ENCODE results near the gene SETD2.

The SETD2 gene

DNA sequence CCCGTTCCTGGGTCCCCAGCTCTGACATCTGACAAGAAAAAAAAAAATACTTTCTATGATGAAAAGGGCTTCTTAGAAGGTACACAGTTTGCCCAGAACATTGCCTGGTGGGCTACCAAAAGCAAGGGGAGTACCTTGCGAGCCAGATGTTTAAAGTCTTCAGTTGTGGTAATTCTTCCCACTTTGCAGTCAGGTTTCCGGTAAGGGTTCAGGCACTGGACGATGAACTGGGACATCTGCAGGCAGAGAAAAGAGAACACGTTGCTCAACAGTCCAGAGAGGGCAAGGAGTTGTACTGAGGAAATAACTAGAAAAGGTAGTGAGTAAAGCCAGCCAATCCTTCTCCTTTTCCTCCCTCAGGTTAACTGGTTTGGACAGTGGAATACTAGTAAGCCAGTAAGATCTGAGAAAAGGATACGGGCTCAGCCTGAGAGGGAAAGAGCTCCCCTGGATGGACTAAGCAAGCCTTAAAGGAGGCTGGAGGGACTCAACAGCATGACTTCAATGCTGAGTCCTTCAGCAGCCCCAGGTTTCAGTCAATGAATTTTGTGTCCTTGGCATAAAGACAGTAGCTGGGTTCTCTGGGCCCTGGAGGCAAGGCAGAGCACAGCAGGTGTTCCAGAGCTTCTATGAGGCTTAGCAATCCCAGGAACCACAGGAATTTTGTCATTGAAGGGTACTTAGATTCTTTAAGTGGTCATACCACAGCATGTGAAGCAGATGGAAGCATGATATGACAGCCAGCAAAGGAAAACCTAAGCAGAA, 146.2 kb downstream of the SETD2 start:
- H3K4me2 ChIP-seq (ENCODE audit: low read length) = no peak overlapping the region
- no peak overlapping the region for H3K23ac ChIP-seq (ENCODE audit: low read length)
- no peaks in the 10 kb centered on the region for H3K79me1 ChIP-seq (ENCODE audit: low read length)

DNA sequence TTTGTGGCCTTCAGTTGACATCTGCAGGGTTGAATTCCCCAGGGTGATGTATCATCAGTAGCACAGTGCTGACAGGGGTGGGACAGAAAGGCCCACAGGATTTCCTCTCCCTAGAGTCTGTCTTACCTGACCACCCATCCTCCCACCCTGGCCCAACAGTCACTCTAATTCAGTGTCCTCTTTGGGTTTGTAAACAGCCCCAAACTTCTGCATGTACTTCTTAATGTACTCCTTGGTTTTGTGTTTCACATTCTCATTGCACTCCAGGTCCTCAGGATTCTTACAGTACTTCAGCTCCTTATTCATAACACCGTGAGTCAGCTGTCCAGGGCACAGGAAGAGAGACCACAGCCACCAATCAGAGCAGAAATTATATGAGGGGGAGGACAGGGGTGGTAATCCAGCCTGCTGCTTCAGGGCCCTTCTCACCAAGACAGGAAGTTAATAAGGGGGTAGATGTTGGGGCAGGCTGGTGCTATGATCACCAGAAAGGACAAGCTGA, 146.9 kb downstream of the SETD2 start:
- Histone ChIP-seq H2AFZ (ENCODE audit: insufficient read depth, low read length, poor library complexity) (no peak overlapping the region), H3K79me2 (ENCODE audit: control insufficient read depth, insufficient read depth, low read length, poor library complexity) (no peaks in the 10 kb centered on the region), H3K9me3 (ENCODE audit: insufficient read depth, low read depth, low read length) (no peaks in the 10 kb centered on the region), H3K36me3 (ENCODE audit: control insufficient read depth in 1 of 2, insufficient read depth in 2 of 2, low read length in 2 of 2) (peaks cover 16 to 38% of the 10 kb centered on the region in 2 experiments), H3K14ac (ENCODE audit: low read length) (no peak overlapping the region), H2AK5ac (ENCODE audit: low read length) (no peak overlapping the region), H3K4ac (ENCODE audit: low read depth, low read length) (no peak overlapping the region), H3K23ac (ENCODE audit: low read length) (no peak overlapping the region), H3K4me3 (ENCODE audit: low read depth, low read length) (no peak overlapping the region), H3K9ac (ENCODE audit: low read length) (no peak overlapping the region), H2BK120ac (ENCODE audit: insufficient read depth, low read length, poor library complexity) (no peak overlapping the region), H2BK5ac (ENCODE audit: low read depth, low read length, poor library complexity) (no peak overlapping the region), H3K27ac (ENCODE audit: low read depth, low read length) (no peak overlapping the region), H4K12ac (ENCODE audit: low read depth, low read length) (no peak overlapping the region), H4K8ac (ENCODE audit: low read depth, low read length) (no peak overlapping the region), H3K79me1 (ENCODE audit: low read length) (no peaks in the 10 kb centered on the region), H3K27me3 (ENCODE audit: insufficient read depth, low read length) (no peaks in the 10 kb centered on the region), H2BK12ac (ENCODE audit: low read length) (no peak overlapping the region), H4K91ac (ENCODE audit: low read depth, low read length) (no peak overlapping the region), H3K18ac (ENCODE audit: low read length) (no peak overlapping the region), H3K4me2 (ENCODE audit: low read length) (no peak overlapping the region), H3K4me1 (ENCODE audit: control insufficient read depth in 1 of 2, insufficient read depth in 2 of 2, low read length in 2 of 2) (no peaks in the 10 kb centered on the region)
- DNase-seq = no peak
- no CpG with 5 or more reads among the region's 1 CpG for WGBS (ENCODE audit: extremely low coverage, insufficient coverage, insufficient read length)

More for the DNA sequence above, 146.2 kb downstream of the SETD2 start:
- no peak overlapping the region for H3K4me3 ChIP-seq (ENCODE audit: low read depth, low read length)
- H3K4ac ChIP-seq (ENCODE audit: low read depth, low read length) = no peak overlapping the region
- no peak overlapping the region for H2BK120ac ChIP-seq (ENCODE audit: insufficient read depth, low read length, poor library complexity)
- H3K36me3 ChIP-seq (ENCODE audit: control insufficient read depth in 1 of 2, insufficient read depth in 2 of 2, low read length in 2 of 2) = peaks cover 16 to 38% of the 10 kb centered on the region in 2 experiments
- H3K27me3 ChIP-seq (ENCODE audit: insufficient read depth, low read length) = no peaks in the 10 kb centered on the region
- H2BK12ac ChIP-seq (ENCODE audit: low read length) = no peak overlapping the region
- no peak overlapping the region for H3K14ac ChIP-seq (ENCODE audit: low read length)
- H2AK5ac ChIP-seq (ENCODE audit: low read length) = no peak overlapping the region
- H3K27ac ChIP-seq (ENCODE audit: low read depth, low read length) = no peak overlapping the region
- peak; percentile 19 to 68 for DNase-seq
- H3K18ac ChIP-seq (ENCODE audit: low read length) = no peak overlapping the region
- WGBS (ENCODE audit: extremely low coverage, insufficient coverage, insufficient read length) = no CpG with 5 or more reads among the region's 6 CpGs
- no peaks in the 10 kb centered on the region for H3K9me3 ChIP-seq (ENCODE audit: insufficient read depth, low read depth, low read length)
- no peaks in the 10 kb centered on the region for H3K79me2 ChIP-seq (ENCODE audit: control insufficient read depth, insufficient read depth, low read length, poor library complexity)
- no peaks in the 10 kb centered on the region for H3K4me1 ChIP-seq (ENCODE audit: control insufficient read depth in 1 of 2, insufficient read depth in 2 of 2, low read length in 2 of 2)
- H4K12ac ChIP-seq (ENCODE audit: low read depth, low read length) = no peak overlapping the region
- H4K91ac ChIP-seq (ENCODE audit: low read depth, low read length) = no peak overlapping the region
- no peak overlapping the region for H3K9ac ChIP-seq (ENCODE audit: low read length)
- H2AFZ ChIP-seq (ENCODE audit: insufficient read depth, low read length, poor library complexity) = no peak overlapping the region
- no peak overlapping the region for H2BK5ac ChIP-seq (ENCODE audit: low read depth, low read length, poor library complexity)
- H4K8ac ChIP-seq (ENCODE audit: low read depth, low read length) = no peak overlapping the region

DNA sequence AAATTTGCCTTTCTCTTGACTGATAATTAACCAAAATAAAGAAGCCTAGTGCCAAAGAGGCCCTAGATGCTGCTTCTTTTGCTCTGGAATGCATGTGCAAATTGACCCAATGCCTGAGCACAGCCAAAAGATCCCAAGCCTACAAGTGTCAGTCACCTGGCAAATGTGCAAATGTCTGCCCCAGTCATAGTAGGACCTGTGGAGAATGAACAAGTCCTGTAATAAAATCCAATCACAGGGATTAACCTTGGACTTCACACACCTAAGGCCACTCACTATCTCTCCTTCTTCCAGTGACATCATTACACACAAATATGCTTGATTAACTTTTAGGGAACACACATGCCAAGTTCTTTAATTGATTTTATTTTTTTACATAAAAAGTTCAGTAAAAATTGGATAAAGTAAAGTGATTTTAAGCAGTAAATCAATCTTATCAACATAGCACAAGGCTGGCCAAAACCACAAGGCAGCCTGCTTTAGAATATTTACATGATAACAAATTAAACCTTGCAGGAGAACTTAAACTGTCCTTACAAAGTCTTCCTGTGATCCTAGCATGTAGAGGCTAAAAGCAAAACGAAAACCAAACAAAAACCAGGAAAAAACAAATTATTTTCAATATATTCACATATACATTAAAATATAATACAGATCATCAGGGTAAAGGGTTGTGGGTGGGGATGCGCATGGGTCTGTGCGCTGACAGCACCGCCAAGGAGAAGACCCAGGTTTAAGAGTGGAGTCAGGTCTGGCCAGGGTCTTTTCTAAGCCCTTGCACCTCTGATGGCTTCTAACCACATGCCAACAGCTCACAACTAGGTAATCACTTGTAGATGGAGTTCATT, 147.6 kb downstream of the SETD2 start:
- Histone ChIP-seq H2BK120ac (ENCODE audit: insufficient read depth, low read length, poor library complexity) (no peak overlapping the region), H2BK5ac (ENCODE audit: low read depth, low read length, poor library complexity) (no peak overlapping the region), H3K9ac (ENCODE audit: low read length) (no peak overlapping the region), H4K8ac (ENCODE audit: low read depth, low read length) (no peak overlapping the region), H4K12ac (ENCODE audit: low read depth, low read length) (no peak overlapping the region), H3K4me2 (ENCODE audit: low read length) (no peak overlapping the region), H3K14ac (ENCODE audit: low read length) (no peak overlapping the region), H4K91ac (ENCODE audit: low read depth, low read length) (no peak overlapping the region), H3K36me3 (ENCODE audit: control insufficient read depth in 1 of 2, insufficient read depth in 2 of 2, low read length in 2 of 2) (peaks cover 16 to 38% of the 10 kb centered on the region in 2 experiments), H2BK12ac (ENCODE audit: low read length) (no peak overlapping the region), H3K79me2 (ENCODE audit: control insufficient read depth, insufficient read depth, low read length, poor library complexity) (no peaks in the 10 kb centered on the region), H3K23ac (ENCODE audit: low read length) (no peak overlapping the region), H3K18ac (ENCODE audit: low read length) (no peak overlapping the region), H3K79me1 (ENCODE audit: low read length) (no peaks in the 10 kb centered on the region), H3K9me3 (ENCODE audit: insufficient read depth, low read depth, low read length) (no peaks in the 10 kb centered on the region), H3K4me1 (ENCODE audit: control insufficient read depth in 1 of 2, insufficient read depth in 2 of 2, low read length in 2 of 2) (no peaks in the 10 kb centered on the region), H2AK5ac (ENCODE audit: low read length) (no peak overlapping the region), H2AFZ (ENCODE audit: insufficient read depth, low read length, poor library complexity) (no peak overlapping the region), H3K4me3 (ENCODE audit: low read depth, low read length) (no peak overlapping the region), H3K27me3 (ENCODE audit: insufficient read depth, low read length) (no peaks in the 10 kb centered on the region), H3K27ac (ENCODE audit: low read depth, low read length) (no peak overlapping the region), H3K4ac (ENCODE audit: low read depth, low read length) (no peak overlapping the region)
- WGBS (ENCODE audit: extremely low coverage, insufficient coverage, insufficient read length) = no CpG with 5 or more reads among the region's 4 CpGs
- no peak for DNase-seq

DNA sequence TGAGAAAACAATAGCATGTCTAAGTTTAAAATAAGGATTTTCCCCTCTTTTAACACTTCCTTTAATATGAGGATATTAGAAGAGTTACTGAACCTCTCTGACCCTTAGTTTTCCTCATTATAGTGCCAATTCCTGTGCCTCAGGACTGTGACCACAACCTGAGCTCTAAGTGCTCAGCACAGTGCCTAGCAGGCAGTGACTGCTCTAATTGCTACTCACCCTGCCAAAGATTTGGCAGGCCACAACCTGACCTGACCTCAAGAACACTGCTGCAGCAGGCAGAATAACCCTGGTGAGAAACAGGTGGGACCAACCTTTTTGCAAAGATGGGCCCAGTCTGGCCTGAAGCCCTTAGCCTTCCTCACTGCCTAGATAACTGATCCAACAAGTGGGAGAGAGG, 148.8 kb downstream of the SETD2 start:
- H3K9me3 ChIP-seq (ENCODE audit: insufficient read depth, low read depth, low read length) = peaks cover 5% of the 10 kb centered on the region
- no peak overlapping the region for H3K14ac ChIP-seq (ENCODE audit: low read length)
- H3K36me3 ChIP-seq (ENCODE audit: control insufficient read depth in 1 of 2, insufficient read depth in 2 of 2, low read length in 2 of 2) = peaks cover 20 to 41% of the 10 kb centered on the region in 2 experiments
- H3K27ac ChIP-seq (ENCODE audit: low read depth, low read length) = no peak overlapping the region
- H2BK120ac ChIP-seq (ENCODE audit: insufficient read depth, low read length, poor library complexity) = no peak overlapping the region
- DNase-seq = no peak
- no peak overlapping the region for H2AFZ ChIP-seq (ENCODE audit: insufficient read depth, low read length, poor library complexity)
- H3K79me1 ChIP-seq (ENCODE audit: low read length) = no peaks in the 10 kb centered on the region
- H2BK5ac ChIP-seq (ENCODE audit: low read depth, low read length, poor library complexity) = no peak overlapping the region
- H2AK5ac ChIP-seq (ENCODE audit: low read length) = no peak overlapping the region
- no peak overlapping the region for H4K8ac ChIP-seq (ENCODE audit: low read depth, low read length)
- H3K23ac ChIP-seq (ENCODE audit: low read length) = no peak overlapping the region
- H3K79me2 ChIP-seq (ENCODE audit: control insufficient read depth, insufficient read depth, low read length, poor library complexity) = no peaks in the 10 kb centered on the region
- no peak overlapping the region for H3K4ac ChIP-seq (ENCODE audit: low read depth, low read length)
- H3K4me1 ChIP-seq (ENCODE audit: control insufficient read depth in 1 of 2, insufficient read depth in 2 of 2, low read length in 2 of 2) = peaks cover 0 to 2% of the 10 kb centered on the region in 2 experiments
- no peak overlapping the region for H3K9ac ChIP-seq (ENCODE audit: low read length)
- H3K4me2 ChIP-seq (ENCODE audit: low read length) = no peak overlapping the region
- H4K12ac ChIP-seq (ENCODE audit: low read depth, low read length) = no peak overlapping the region
- H4K91ac ChIP-seq (ENCODE audit: low read depth, low read length) = no peak overlapping the region
- no peak overlapping the region for H3K4me3 ChIP-seq (ENCODE audit: low read depth, low read length)
- no peak overlapping the region for H3K18ac ChIP-seq (ENCODE audit: low read length)
- H2BK12ac ChIP-seq (ENCODE audit: low read length) = no peak overlapping the region
- H3K27me3 ChIP-seq (ENCODE audit: insufficient read depth, low read length) = no peaks in the 10 kb centered on the region

Measured in trophoblast cell (in vitro differentiated cells and primary cell).